SJCRH30 (cell line): ENCODE data around the gene LYRM9. TPM values are rescaled to one million over a fixed set of nuclear protein-coding genes. Genes with fewer than 3 reads are reported as not detected.

Source experiments
- DNase-seq, 2 experiments: peaks; one replicate each; pipeline ENCODE4 v3.0.0-alpha.2; 2015 to 2020
- H3K27ac ChIP-seq: fragments of 250-450 bp; sonication (Bioruptor Pico); 2 replicates; pipeline ENCODE4 v1.5.1; 2020; ENCODE audit warnings: mild to moderate bottlenecking, moderate library complexity
- H3K27me3 ChIP-seq: fragments of 250-450 bp; sonication (Bioruptor Pico); 2 replicates; pipeline ENCODE4 v1.5.1; 2020; ENCODE audit warnings: mild to moderate bottlenecking, moderate library complexity
- H3K36me3 ChIP-seq: fragments of 250-450 bp; sonication (Bioruptor Pico); 2 replicates; pipeline ENCODE4 v1.5.1; 2020; ENCODE audit warnings: mild to moderate bottlenecking, moderate library complexity
- H3K4me1 ChIP-seq: fragments of 250-450 bp; sonication (Bioruptor Pico); 2 replicates; pipeline ENCODE4 v1.5.1; 2020; ENCODE audit warnings: mild to moderate bottlenecking, moderate library complexity
- H3K4me3 ChIP-seq: fragments of 250-450 bp; sonication (Bioruptor Pico); 2 replicates; pipeline ENCODE4 v1.5.1; 2020; ENCODE audit warnings: mild to moderate bottlenecking, moderate library complexity
- H3K9me3 ChIP-seq: fragments of 250-450 bp; sonication (Bioruptor Pico); replicated peaks from 2 replicates; pipeline ENCODE4 v1.5.1; 2020; ENCODE audit warnings: mild to moderate bottlenecking, moderate library complexity
- total RNA-seq: library from RNA; depleted of rRNA; stranded (reverse); fragments of >200 nt; shearing (Covaris generic); gene quantifications from 2 replicates; pipeline ENCODE4 v1.2.3, GENCODE V29; 2014; rRNA removed

Gene LYRM9
- total RNA-seq = 0.15 and 0.22 TPM in 2 replicates

DNA sequence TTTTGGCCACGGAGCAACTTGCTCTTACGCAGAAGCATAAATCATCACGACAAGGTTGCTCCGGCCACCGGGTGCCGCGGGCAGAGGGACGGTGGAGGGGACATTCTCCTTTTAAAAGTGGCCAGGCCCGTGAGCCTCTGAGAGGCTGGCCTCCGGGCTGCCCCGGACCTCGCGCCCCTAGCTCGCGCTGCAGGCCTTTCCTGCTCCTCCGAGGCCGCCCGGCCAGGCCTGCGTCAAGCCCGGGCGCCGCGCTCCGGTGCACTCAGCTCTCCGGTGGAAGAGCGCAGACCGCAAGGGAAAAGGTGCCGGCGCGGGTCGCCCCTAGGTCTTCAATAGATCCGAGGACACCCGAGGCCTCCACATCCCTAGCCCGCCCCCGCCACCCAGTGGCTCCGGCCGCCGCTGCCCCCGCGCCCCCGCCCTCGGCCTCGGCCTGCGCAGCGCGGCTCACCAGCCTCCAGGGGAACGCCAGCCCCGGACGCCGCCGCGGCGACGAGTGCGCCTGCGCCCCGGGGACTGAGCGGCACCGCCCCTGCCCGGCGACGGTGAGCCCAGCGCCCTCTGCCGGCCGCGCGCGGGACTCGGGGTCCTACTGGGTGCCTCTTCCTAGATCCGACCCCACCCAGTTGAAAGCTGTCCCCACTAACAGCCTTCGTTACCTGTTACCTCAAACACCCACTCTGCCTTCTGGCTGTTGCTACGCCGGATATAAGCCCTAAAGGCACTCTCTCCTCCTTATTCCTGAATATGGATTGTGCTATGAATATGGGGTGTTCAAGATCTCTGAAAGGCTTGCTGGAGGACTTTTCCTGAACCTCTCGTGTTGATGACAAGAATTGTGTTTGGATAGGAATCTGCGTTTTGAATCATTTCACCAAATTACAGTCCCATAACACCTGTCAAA lies at the start of gene LYRM9:
TSS of gene LYRM9 (minus strand) at position 500 of the 904 bp plus-strand sequence. CDS start 10,671 bp downstream, outside the sequence.
- Histone ChIP-seq H3K27ac (no peak within 1 kb of the TSS), H3K4me3 (peak within 1 kb of the TSS; percentile 61), H3K36me3 (no peaks in the 10 kb centered on the region), H3K9me3 (no peaks in the 10 kb centered on the region), H3K27me3 (peaks cover 6% of the 10 kb centered on the region; the same call in 1 of the 2 replicates), H3K4me1 (no peaks in the 10 kb centered on the region)
- DNase-seq = peak; percentile 88 to 91

DNA sequence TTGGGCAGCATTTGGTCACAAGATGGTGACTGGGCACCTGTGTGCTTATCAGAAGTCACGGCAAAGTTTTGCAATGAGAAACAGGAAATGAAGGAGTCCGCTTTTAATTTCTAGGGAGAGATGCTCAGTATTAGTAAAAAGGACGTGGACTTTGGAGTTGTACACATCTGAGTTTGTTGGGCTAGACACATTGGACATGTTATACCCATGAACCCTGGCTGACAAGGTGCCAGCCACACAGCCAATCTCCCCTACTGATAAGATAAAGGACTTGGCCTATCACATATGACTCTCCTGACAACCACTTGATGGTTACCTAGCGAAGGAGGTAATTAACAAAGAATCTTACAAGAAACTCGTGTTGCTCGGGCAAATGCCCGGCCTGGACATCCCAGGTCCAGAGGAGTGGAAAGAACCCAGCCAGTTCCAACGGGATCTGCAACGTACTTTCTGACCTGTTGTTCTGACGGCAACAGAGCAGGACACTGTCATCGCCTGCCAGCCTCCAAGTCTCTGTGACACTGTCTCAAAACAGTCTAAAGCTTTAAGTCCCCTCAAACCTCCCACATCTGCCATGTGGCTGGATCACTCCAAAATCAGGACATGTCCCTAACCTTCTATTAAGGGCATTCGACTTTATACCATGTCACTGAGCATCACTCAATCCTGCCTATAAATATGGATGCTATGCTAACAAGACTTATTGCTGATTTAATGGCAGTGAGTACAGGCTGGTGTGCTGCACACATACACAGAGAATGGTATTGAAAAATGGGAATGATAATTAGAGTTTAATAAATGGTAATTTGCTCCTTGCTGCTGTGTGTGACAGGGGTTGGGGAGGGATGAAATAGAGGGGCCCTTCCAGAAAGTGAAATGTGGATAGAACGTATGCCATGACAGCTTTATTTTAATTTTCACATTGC lies 47.6 kb upstream of the LYRM9 start:
- Histone ChIP-seq H3K9me3 (no peaks in the 10 kb centered on the region), H3K4me1 (no peaks in the 10 kb centered on the region), H3K4me3 (no peak overlapping the region), H3K27ac (no peak overlapping the region), H3K36me3 (no peaks in the 10 kb centered on the region), H3K27me3 (peaks cover 8% of the 10 kb centered on the region; the same call in 1 of the 2 replicates)
- no peak for DNase-seq

GRCh38 chr17:27939474-27940465 lies 46.6 kb upstream of the LYRM9 start:
- Histone ChIP-seq H3K36me3 (no peaks in the 10 kb centered on the region), H3K27ac (no peak overlapping the region), H3K4me1 (no peaks in the 10 kb centered on the region), H3K9me3 (no peaks in the 10 kb centered on the region), H3K27me3 (peaks cover 8% of the 10 kb centered on the region; the same call in 1 of the 2 replicates), H3K4me3 (no peak overlapping the region)
- no peak for DNase-seq

GRCh38 chr17:27938864-27939263 lies 45.7 kb upstream of the LYRM9 start:
- H3K27ac ChIP-seq = no peak overlapping the region
- H3K36me3 ChIP-seq = no peaks in the 10 kb centered on the region
- no peaks in the 10 kb centered on the region for H3K4me1 ChIP-seq
- no peaks in the 10 kb centered on the region for H3K9me3 ChIP-seq
- no peak overlapping the region for H3K4me3 ChIP-seq
- peaks cover 8% of the 10 kb centered on the region; the same call in 1 of the 2 replicates for H3K27me3 ChIP-seq
- no peak for DNase-seq

GRCh38 chr17:27938241-27938640 lies 45.1 kb upstream of the LYRM9 start:
- H3K9me3 ChIP-seq = no peaks in the 10 kb centered on the region
- no peaks in the 10 kb centered on the region for H3K36me3 ChIP-seq
- H3K4me1 ChIP-seq = no peaks in the 10 kb centered on the region
- H3K4me3 ChIP-seq = no peak overlapping the region
- DNase-seq = no peak
- H3K27ac ChIP-seq = no peak overlapping the region
- H3K27me3 ChIP-seq = peaks cover 8% of the 10 kb centered on the region; the same call in 1 of the 2 replicates

DNA sequence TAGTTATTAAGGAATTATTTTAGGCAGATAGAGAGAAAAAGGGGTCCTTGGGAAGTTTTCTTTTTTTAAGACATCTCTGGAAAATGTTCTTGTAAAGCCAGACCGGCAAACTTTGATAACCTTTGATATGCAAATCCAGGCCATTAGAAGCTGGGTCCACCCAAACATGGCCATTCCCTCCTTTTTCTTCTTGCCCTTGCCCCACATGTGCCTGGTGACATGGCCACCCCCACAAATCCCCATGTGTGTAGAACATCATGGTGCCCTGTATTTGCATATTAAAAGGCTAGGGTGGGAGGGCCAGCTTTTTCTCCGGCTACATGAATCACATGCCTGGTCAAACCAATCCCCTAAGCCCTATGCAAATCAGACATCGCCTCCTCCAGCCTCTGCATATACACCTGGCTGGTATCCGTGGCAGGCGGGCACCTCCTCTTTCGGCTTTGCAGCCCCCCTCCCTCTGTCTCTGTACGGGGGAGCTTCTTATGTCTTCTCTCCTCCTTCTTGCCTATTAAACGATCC lies 43.9 kb upstream of the LYRM9 start:
- Histone ChIP-seq H3K27ac (no peak overlapping the region), H3K9me3 (no peaks in the 10 kb centered on the region), H3K36me3 (no peaks in the 10 kb centered on the region), H3K4me1 (no peaks in the 10 kb centered on the region), H3K4me3 (no peak overlapping the region), H3K27me3 (peaks cover 8% of the 10 kb centered on the region; the same call in 1 of the 2 replicates)
- no peak for DNase-seq

DNA sequence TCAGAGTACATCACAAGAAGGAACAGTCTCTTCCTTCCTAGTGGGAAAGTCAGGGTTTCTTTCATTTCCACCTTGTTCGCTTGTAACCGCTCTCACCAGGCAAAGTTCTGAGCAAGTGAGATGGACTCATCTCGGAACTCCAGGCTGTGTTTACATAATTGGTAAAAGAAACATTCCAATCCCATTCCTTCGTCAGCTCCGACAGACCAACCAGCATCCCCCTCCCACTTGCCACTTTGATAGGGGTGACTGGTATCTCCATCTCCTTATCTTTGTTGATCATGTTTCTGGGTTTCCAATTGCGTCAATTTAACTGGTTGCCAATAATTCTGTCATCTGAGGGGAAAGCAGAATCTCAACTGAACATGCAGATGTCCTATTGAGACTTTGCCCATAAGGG lies 36.8 kb upstream of the LYRM9 start:
- Histone ChIP-seq H3K4me1 (no peaks in the 10 kb centered on the region), H3K27ac (no peak overlapping the region), H3K4me3 (no peak overlapping the region), H3K9me3 (no peaks in the 10 kb centered on the region), H3K27me3 (no peaks in the 10 kb centered on the region), H3K36me3 (no peaks in the 10 kb centered on the region)
- DNase-seq = no peak

DNA sequence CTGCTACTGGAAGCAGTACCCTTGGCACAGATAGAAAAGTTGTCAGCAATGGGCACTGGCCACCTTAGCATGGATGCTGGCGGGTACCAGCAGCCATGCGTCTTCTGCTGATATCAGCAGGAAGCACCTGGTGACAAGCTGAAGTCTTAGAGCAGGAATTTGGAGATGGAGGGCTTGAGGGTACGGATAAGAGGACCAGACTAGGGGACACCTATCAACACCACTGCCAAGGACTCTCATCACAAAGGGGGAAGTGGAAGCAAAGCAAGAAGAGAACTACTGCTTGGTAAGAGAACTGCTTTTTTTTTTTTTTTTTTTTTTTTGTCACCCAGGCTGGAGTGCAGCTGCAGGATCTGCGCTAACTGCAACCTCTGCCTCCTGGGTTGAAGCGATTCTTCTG lies 35.4 kb upstream of the LYRM9 start:
- no peak overlapping the region for H3K4me3 ChIP-seq
- no peak for DNase-seq
- H3K27ac ChIP-seq = no peak overlapping the region
- H3K27me3 ChIP-seq = no peaks in the 10 kb centered on the region
- H3K9me3 ChIP-seq = no peaks in the 10 kb centered on the region
- H3K36me3 ChIP-seq = no peaks in the 10 kb centered on the region
- H3K4me1 ChIP-seq = no peaks in the 10 kb centered on the region

GRCh38 chr17:27927781-27928180 lies 34.6 kb upstream of the LYRM9 start:
- H3K9me3 ChIP-seq = no peaks in the 10 kb centered on the region
- H3K27ac ChIP-seq = no peak overlapping the region
- no peaks in the 10 kb centered on the region for H3K27me3 ChIP-seq
- H3K36me3 ChIP-seq = no peaks in the 10 kb centered on the region
- no peak overlapping the region for H3K4me3 ChIP-seq
- no peaks in the 10 kb centered on the region for H3K4me1 ChIP-seq
- no peak for DNase-seq

DNA sequence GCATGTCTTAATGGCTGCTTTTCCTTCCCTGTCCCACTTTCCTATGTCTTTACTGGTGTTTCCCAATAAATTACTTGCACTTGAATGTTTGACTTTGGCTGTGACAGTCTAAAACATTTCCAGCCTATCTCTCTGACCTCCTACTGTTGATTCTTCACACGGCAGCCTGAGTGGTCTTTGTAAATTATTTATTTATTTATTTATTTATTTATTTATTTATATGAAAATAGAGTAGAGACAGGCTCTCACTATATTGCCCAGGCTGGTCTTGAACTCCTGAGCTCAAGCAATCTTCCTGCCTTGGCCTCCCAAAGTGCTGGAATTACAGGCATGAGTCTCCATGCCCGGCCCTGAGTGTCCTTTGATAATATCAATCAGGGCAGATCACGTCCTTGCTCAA lies 28.4 kb upstream of the LYRM9 start:
- Histone ChIP-seq H3K27ac (no peak overlapping the region), H3K9me3 (no peaks in the 10 kb centered on the region)

GRCh38 chr17:27921077-27921476 lies 27.9 kb upstream of the LYRM9 start:
- Histone ChIP-seq H3K9me3 (no peaks in the 10 kb centered on the region), H3K4me3 (no peak overlapping the region), H3K27ac (no peak overlapping the region), H3K4me1 (no peaks in the 10 kb centered on the region), H3K27me3 (no peaks in the 10 kb centered on the region), H3K36me3 (no peaks in the 10 kb centered on the region)
- no peak for DNase-seq

More for the DNA sequence above, 28.4 kb upstream of the LYRM9 start:
- Histone ChIP-seq H3K4me1 (no peaks in the 10 kb centered on the region), H3K36me3 (no peaks in the 10 kb centered on the region), H3K4me3 (no peak overlapping the region), H3K27me3 (no peaks in the 10 kb centered on the region)
- DNase-seq = no peak

DNA sequence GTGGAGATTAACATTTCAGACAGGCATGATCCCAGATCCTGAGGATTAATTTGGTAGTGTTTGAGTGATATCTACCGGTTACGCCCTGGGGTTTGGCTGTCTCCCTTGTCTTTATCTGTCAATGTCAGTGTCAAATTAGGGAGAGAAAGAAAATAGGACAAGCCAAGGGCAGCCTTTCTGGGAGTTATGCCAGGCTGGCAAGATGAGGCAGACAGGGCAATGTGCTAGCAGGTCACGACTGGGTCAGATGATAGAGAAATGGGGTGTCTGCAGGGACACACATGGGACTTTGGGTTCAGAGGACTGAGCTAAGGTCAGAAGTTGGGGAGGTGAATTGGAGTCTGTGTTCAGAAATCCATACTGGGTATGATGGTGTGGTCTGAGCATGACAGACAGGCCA lies 27.4 kb upstream of the LYRM9 start:
- Histone ChIP-seq H3K27ac (no peak overlapping the region), H3K4me3 (no peak overlapping the region), H3K9me3 (no peaks in the 10 kb centered on the region), H3K4me1 (no peaks in the 10 kb centered on the region), H3K36me3 (no peaks in the 10 kb centered on the region), H3K27me3 (no peaks in the 10 kb centered on the region)
- no peak for DNase-seq

GRCh38 chr17:27919079-27919478 lies 25.9 kb upstream of the LYRM9 start:
- H3K4me3 ChIP-seq = no peak overlapping the region
- no peaks in the 10 kb centered on the region for H3K36me3 ChIP-seq
- no peaks in the 10 kb centered on the region for H3K9me3 ChIP-seq
- DNase-seq = no peak
- H3K27ac ChIP-seq = no peak overlapping the region
- no peaks in the 10 kb centered on the region; the same call in 1 of the 2 replicates for H3K27me3 ChIP-seq
- H3K4me1 ChIP-seq = no peaks in the 10 kb centered on the region

DNA sequence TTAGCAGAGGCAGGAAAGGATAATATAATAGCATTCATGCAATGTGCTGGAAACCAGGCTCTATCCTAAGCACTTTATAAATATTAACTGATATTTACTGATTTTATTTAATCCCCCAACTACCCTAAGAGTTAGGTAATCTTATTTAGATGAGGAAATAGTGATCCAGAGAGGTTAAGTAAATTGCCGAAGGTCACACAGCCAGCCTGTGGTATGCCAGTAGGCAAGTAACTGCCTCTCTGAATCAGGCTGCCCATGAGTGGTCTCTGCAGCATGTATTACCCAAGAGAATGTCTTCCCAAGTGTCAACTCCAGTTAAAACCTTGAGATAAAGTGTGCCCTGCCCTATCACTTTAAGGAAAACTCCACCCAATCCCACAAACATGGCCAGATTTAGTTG lies 25.3 kb upstream of the LYRM9 start:
- no peaks in the 10 kb centered on the region for H3K9me3 ChIP-seq

More for the DNA sequence above, 25.3 kb upstream of the LYRM9 start:
- Histone ChIP-seq H3K4me3 (no peak overlapping the region), H3K27me3 (no peaks in the 10 kb centered on the region; the same call in 1 of the 2 replicates), H3K4me1 (no peaks in the 10 kb centered on the region), H3K27ac (no peak overlapping the region), H3K36me3 (no peaks in the 10 kb centered on the region)
- no peak for DNase-seq
